ENCODE results near the gene WASHC2A. TPM values are rescaled to one million over a fixed set of nuclear protein-coding genes. Genes with fewer than 3 reads are reported as not detected.
A peak's percentile ranks its signal among the peaks of the same experiment; 100 is the strongest.
"Not testable (repeated sequence)": the region's sequence is repeated elsewhere in the genome, so short reads cannot be mapped to it uniquely, and the experiment has no call there.

The WASHC2A gene
- total RNA-seq, 2 experiments from 2014 or later, result 44.8 to 50.9 TPM

DNA sequence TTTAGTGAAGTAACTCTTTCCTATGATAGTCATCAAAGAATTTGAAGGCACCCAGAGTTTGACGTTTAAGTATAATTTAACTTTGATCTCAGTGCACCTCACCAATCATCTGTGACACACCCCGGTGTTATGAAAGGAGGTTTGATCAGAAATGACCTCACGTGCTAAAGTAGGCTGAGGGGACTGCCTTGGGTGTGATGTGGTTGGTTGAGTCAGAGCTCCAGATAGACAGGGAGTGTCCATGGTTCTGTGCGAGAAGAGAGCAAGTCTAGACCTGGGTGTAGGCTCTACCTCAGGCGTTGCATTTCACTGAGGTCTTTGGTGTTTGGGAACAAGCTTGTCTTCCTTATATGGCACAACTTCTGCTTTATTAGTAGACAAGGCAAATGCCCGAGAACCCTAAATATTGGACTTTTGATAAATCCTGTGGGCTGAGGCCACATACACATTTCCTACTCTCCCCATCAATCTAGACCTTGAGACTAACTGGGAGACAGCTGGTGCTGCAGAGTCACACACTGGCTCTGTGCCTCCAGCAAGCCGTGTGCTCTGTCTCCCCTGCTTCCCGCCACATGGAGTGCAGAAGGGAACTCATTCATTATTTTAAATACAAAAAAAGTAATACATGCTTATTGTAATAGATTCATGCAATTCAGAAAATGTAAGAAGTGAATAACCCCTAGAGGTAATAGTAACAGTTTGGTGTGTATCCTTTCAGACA, 63.7 kb downstream of the WASHC2A start:
- CTCF ChIA-PET; H3K4me1 Mint-ChIP-seq (ENCODE audit: low read depth); H3K4me1 ChIP-seq (ENCODE audit: insufficient read depth, low read length); H3K4me3 Mint-ChIP-seq; H3K4me3 ChIP-seq (ENCODE audit: low read length); ATAC-seq (ENCODE audit: poor library complexity); DNase-seq; H3K9me3 Mint-ChIP-seq; H3K9me3 ChIP-seq (ENCODE audit: control insufficient read depth in 1 of 2, insufficient read depth in 1 of 2, low read length in 2 of 2); H3K27ac Mint-ChIP-seq; H3K27me3 Mint-ChIP-seq; intact Hi-C loops (cut with DNase I, micrococcal nuclease); H3K27me3 ChIP-seq (ENCODE audit: control insufficient read depth in 1 of 2, insufficient read depth in 2 of 2, low read length in 2 of 2); POLR2A ChIA-PET; H3K27ac ChIP-seq (ENCODE audit: low read depth in 1 of 2, low read length in 2 of 2): not testable (repeated sequence)
- H3K36me3 ChIP-seq (ENCODE audit: insufficient read depth, low read length), result peaks cover 17% of the 10 kb centered on the region
- peaks cover 76% of the 10 kb centered on the region for H3K36me3 Mint-ChIP-seq (ENCODE audit: low read depth)

DNA sequence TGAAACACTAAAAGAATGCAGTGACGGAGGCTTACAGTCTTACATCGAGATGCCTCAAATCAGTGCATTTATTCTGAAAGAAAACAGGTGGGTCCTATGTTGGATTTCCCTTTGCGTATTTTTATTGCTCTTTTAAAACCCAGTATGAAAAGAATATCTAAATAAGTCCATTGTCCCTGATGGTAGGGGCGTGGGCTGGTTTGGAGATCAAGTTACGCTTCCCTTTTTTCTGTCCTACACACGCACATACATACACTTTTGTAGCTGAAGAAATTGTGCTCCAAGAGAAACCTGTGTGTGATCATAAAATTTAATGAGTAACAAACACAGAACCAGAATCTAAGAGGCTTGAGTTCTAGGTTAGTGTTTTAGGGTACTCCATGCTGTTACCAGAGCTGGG, 64.6 kb downstream of the WASHC2A start:
- H3K4me3 Mint-ChIP-seq; H3K27me3 Mint-ChIP-seq; H3K27ac Mint-ChIP-seq; POLR2A ChIA-PET; H3K4me1 Mint-ChIP-seq (ENCODE audit: low read depth); CTCF ChIA-PET; ATAC-seq (ENCODE audit: poor library complexity); H3K9me3 Mint-ChIP-seq; intact Hi-C loops (cut with DNase I, micrococcal nuclease); H3K27me3 ChIP-seq (ENCODE audit: control insufficient read depth in 1 of 2, insufficient read depth in 2 of 2, low read length in 2 of 2); DNase-seq; H3K27ac ChIP-seq (ENCODE audit: low read depth in 1 of 2, low read length in 2 of 2); H3K4me3 ChIP-seq (ENCODE audit: low read length); H3K9me3 ChIP-seq (ENCODE audit: control insufficient read depth in 1 of 2, insufficient read depth in 1 of 2, low read length in 2 of 2); H3K4me1 ChIP-seq (ENCODE audit: insufficient read depth, low read length): not testable (repeated sequence)
- peaks cover 73% of the 10 kb centered on the region for H3K36me3 Mint-ChIP-seq (ENCODE audit: low read depth)
- H3K36me3 ChIP-seq (ENCODE audit: insufficient read depth, low read length), result peaks cover 14% of the 10 kb centered on the region

- H3K36me3 Mint-ChIP-seq (ENCODE audit: low read depth), result peaks cover 69% of the 10 kb centered on the region
- H3K27ac Mint-ChIP-seq; ATAC-seq (ENCODE audit: poor library complexity); H3K9me3 Mint-ChIP-seq; intact Hi-C loops (cut with DNase I, micrococcal nuclease); DNase-seq; POLR2A ChIA-PET; H3K4me3 ChIP-seq (ENCODE audit: low read length); H3K9me3 ChIP-seq (ENCODE audit: control insufficient read depth in 1 of 2, insufficient read depth in 1 of 2, low read length in 2 of 2); H3K27me3 ChIP-seq (ENCODE audit: control insufficient read depth in 1 of 2, insufficient read depth in 2 of 2, low read length in 2 of 2); H3K4me1 ChIP-seq (ENCODE audit: insufficient read depth, low read length); H3K27me3 Mint-ChIP-seq; CTCF ChIA-PET; H3K27ac ChIP-seq (ENCODE audit: low read depth in 1 of 2, low read length in 2 of 2); H3K4me1 Mint-ChIP-seq (ENCODE audit: low read depth); H3K4me3 Mint-ChIP-seq: not testable (repeated sequence)
- H3K36me3 ChIP-seq (ENCODE audit: insufficient read depth, low read length), result peaks cover 14% of the 10 kb centered on the region
Observed at GRCh38 chr10:50132841-50133240, 65.1 kb downstream of the WASHC2A start.

- H3K27ac ChIP-seq (ENCODE audit: low read depth in 1 of 2, low read length in 2 of 2); H3K4me3 ChIP-seq (ENCODE audit: low read length); H3K9me3 Mint-ChIP-seq; intact Hi-C loops (cut with DNase I, micrococcal nuclease); H3K27me3 ChIP-seq (ENCODE audit: control insufficient read depth in 1 of 2, insufficient read depth in 2 of 2, low read length in 2 of 2); H3K4me1 ChIP-seq (ENCODE audit: insufficient read depth, low read length); H3K27me3 Mint-ChIP-seq; H3K4me3 Mint-ChIP-seq; H3K36me3 ChIP-seq (ENCODE audit: insufficient read depth, low read length); POLR2A ChIA-PET; H3K36me3 Mint-ChIP-seq (ENCODE audit: low read depth); H3K4me1 Mint-ChIP-seq (ENCODE audit: low read depth); ATAC-seq (ENCODE audit: poor library complexity); H3K9me3 ChIP-seq (ENCODE audit: control insufficient read depth in 1 of 2, insufficient read depth in 1 of 2, low read length in 2 of 2); CTCF ChIA-PET: not testable (repeated sequence)
- DNase-seq, result peak in 2 of 14 experiments; percentile 18 to 30
- H3K27ac Mint-ChIP-seq, result peak overlapping the region; percentile 18
Observed at GRCh38 chr10:50143512-50144174, 75.9 kb downstream of the WASHC2A start.

DNA sequence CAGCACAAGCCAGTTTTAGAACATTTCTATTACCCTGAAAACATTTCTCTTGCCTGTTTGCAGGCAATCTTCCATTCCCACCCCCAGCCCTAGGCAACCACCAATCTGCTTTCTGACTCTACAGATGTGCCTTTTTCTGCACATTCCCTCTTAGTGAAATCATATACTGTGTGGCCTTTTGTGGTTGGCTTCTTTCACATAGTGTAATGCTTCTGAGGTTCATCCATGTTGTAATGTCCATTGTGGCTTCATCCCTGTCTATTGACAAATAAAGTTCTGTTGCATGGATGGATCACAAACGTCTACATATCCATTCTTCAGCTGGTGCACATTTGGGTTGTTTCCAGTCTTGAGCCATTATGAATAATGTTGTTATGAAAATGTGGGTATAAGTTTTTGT, 77.8 kb downstream of the WASHC2A start:
- ATAC-seq (ENCODE audit: poor library complexity); intact Hi-C loops (cut with DNase I, micrococcal nuclease); H3K9me3 Mint-ChIP-seq; CTCF ChIA-PET; H3K27ac ChIP-seq (ENCODE audit: low read depth in 1 of 2, low read length in 2 of 2); H3K36me3 ChIP-seq (ENCODE audit: insufficient read depth, low read length); H3K36me3 Mint-ChIP-seq (ENCODE audit: low read depth); H3K4me3 Mint-ChIP-seq; H3K4me1 Mint-ChIP-seq (ENCODE audit: low read depth); H3K27me3 ChIP-seq (ENCODE audit: control insufficient read depth in 1 of 2, insufficient read depth in 2 of 2, low read length in 2 of 2); POLR2A ChIA-PET; DNase-seq; H3K27me3 Mint-ChIP-seq; H3K4me1 ChIP-seq (ENCODE audit: insufficient read depth, low read length); H3K9me3 ChIP-seq (ENCODE audit: control insufficient read depth in 1 of 2, insufficient read depth in 1 of 2, low read length in 2 of 2); H3K27ac Mint-ChIP-seq; H3K4me3 ChIP-seq (ENCODE audit: low read length): not testable (repeated sequence)

All from CD4-positive, alpha-beta T cell (primary cell).